ENCODE results near the gene FAM135A. TPM values are rescaled to one million over a fixed set of nuclear protein-coding genes. Genes with fewer than 3 reads are reported as not detected.
"Not testable (repeated sequence)": the region's sequence is repeated elsewhere in the genome, so short reads cannot be mapped to it uniquely, and the experiment has no call there.

Gene FAM135A
- total RNA-seq, 4 donors from 2014 or later = 52.2 to 119 (median 66.1) TPM

DNA sequence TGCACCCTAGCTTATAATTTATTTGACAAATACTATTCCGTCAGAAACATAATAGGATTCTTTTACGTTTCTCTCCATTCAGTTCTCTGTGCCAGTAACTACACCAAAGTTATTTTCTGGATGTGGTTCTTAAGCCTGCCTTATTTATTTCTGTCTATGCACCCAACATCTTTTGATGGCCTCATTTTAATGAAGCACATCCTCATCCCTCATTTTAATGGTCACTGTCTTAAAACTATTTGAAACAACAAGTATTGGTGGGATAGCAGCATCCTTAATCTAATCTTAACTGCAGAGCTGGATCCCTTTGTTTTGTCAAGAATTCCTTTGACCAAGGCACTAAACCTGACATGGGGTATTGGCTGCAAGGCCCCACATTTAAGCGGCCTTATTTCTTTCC lies 11.0 kb downstream of the FAM135A start:
- Histone ChIP-seq H3K4me3 (no peak overlapping the region), H3K27me3 (no peaks in the 10 kb centered on the region), H3K27ac (no peak overlapping the region), H3K9me3 (no peaks in the 10 kb centered on the region), H3K36me3 (peaks cover 9% of the 10 kb centered on the region), H3K4me1 (no peaks in the 10 kb centered on the region)
- TF ChIP-seq, protein P1, sequence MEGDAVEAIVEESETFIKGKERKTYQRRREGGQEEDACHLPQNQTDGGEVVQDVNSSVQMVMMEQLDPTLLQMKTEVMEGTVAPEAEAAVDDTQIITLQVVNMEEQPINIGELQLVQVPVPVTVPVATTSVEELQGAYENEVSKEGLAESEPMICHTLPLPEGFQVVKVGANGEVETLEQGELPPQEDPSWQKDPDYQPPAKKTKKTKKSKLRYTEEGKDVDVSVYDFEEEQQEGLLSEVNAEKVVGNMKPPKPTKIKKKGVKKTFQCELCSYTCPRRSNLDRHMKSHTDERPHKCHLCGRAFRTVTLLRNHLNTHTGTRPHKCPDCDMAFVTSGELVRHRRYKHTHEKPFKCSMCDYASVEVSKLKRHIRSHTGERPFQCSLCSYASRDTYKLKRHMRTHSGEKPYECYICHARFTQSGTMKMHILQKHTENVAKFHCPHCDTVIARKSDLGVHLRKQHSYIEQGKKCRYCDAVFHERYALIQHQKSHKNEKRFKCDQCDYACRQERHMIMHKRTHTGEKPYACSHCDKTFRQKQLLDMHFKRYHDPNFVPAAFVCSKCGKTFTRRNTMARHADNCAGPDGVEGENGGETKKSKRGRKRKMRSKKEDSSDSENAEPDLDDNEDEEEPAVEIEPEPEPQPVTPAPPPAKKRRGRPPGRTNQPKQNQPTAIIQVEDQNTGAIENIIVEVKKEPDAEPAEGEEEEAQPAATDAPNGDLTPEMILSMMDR (IDR thresholded peaks at IDR 0.05) = no peak
- WGBS = 92% methylated on average over 3 of the region's 3 CpGs
- no peak for DNase-seq (ENCODE audit: low spot score in 2 of 2)

DNA sequence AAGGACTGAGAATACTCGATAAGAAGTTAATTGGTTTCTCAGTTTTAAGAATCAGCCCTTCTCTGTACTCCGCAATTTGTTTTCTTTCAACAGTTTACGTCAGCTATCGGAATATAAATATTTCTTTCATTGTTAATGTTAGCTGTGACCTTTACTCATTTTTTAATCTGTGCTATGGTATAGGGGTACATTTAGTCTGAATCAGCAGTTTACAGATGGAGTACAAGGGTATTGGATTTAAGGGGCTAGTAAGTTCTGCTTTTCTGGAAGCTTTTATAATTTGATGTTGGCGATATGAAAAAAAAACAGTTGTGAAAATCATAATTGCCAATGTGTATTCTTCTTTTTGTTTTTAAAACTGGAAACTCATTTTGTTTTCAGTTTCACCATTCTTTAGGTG lies 23.0 kb downstream of the FAM135A start:
- Histone ChIP-seq H3K36me3 (peaks cover 45% of the 10 kb centered on the region), H3K9me3 (no peaks in the 10 kb centered on the region), H3K27ac (no peak overlapping the region), H3K4me3 (no peak overlapping the region), H3K27me3 (no peaks in the 10 kb centered on the region), H3K4me1 (no peaks in the 10 kb centered on the region)
- DNase-seq (ENCODE audit: low spot score in 2 of 2) = no peak
- TF ChIP-seq EP300 (IDR thresholded peaks at IDR 0.05) (no peak), POLR2A (IDR thresholded peaks at IDR 0.05) (no peak), POLR2AphosphoS5 (IDR thresholded peaks at IDR 0.05) (no peak)
- WGBS = 98% methylated on average over 5 of the region's 5 CpGs

DNA sequence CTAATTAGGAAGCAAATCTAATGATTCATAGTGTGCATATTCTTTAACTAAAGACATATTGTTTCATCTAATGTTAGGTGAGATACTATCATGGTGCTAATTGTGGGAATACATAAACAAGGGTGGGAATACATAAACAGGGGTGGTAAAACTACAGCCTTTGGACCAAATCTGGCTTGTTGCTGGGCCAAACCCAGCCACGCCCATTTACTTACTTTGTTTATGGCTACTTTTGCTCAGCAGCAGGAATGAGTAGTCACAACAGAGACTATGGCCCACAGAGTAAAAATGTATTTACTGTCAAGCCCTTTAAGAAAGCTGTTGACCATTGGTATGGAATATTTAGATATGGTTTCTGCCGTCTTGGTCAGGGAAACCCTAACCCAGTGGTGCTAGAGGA lies 31.7 kb downstream of the FAM135A start:
- no peaks in the 10 kb centered on the region for H3K27me3 ChIP-seq
- WGBS = 98% methylated on average over 2 of the region's 2 CpGs

DNA sequence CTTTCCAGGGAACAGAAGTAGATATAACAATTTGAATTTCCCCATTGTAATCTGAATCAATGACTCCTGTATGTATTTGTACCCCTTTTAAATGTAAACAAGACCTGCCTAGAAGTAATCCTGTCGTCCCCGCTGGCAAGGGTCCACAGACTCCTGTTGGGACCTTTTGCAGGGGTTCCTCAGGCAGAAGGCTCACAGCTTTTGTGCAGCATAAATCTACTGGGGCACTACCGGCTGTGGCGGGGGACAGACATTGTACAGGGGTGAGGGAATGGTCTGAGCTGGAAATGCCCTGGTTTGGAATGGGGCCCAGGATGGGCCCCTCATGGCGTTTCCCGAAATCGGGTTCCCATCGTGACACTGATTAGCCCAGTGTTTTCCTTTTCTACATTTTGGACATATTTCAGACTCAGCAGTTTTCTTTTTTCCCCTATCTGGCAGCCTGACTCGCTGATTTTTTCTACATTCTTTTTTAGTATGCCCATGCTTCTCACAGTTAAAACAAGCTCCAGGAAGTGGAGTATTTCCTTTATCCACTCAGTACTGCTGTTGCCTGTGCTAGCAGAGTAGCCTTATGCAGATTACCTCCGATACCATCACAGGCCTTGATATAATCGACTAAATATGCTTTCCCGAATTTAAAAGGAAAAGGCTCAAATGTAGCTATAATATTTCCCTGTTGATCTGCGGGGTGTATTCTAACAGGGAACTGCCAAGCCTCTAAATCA lies 34.2 kb downstream of the FAM135A start:
- not testable (repeated sequence) for H3K4me3 ChIP-seq; H3K9me3 ChIP-seq; DNase-seq (ENCODE audit: low spot score in 2 of 2); H3K27ac ChIP-seq; H3K4me1 ChIP-seq; H3K27me3 ChIP-seq
- 85% methylated on average over 13 of the region's 13 CpGs for WGBS
- peaks cover 18% of the 10 kb centered on the region for H3K36me3 ChIP-seq

More for the DNA sequence above, 31.7 kb downstream of the FAM135A start:
- TF ChIP-seq, protein P1 (IDR thresholded peaks at IDR 0.05) = no peak
- TF ChIP-seq EP300 (IDR thresholded peaks at IDR 0.05) = no peak
- no peak for TF ChIP-seq POLR2A (IDR thresholded peaks at IDR 0.05)
- no peak for TF ChIP-seq POLR2AphosphoS5 (IDR thresholded peaks at IDR 0.05)
- no peak overlapping the region for H3K27ac ChIP-seq
- peaks cover 29% of the 10 kb centered on the region for H3K36me3 ChIP-seq
- H3K4me3 ChIP-seq = no peak overlapping the region
- H3K9me3 ChIP-seq = no peaks in the 10 kb centered on the region
- no peak for DNase-seq (ENCODE audit: low spot score in 2 of 2)
- H3K4me1 ChIP-seq = no peaks in the 10 kb centered on the region

DNA sequence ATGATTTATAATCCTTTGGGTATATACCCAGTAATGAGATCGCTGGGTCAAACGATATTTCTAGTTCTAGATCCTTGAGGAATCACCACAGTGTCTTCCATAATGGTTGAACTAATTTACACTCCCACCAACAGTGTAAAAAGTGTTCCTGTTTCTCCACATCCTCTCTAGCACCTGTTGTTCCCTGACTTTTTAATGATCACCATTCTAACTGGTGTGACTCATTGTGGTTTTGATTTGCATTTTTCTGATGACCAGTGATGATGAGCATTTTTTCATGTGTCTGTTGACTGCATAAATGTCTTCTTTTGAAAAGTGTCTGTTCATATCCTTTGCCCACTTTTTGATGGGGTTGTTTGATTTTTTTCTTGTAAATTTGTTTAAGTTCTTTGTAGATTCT lies 40.6 kb downstream of the FAM135A start:
- DNase-seq (ENCODE audit: low spot score in 2 of 2); H3K27me3 ChIP-seq; H3K36me3 ChIP-seq; H3K27ac ChIP-seq; H3K4me1 ChIP-seq; H3K9me3 ChIP-seq; H3K4me3 ChIP-seq: not testable (repeated sequence)
- WGBS = 87% methylated on average over 2 of the region's 2 CpGs

DNA sequence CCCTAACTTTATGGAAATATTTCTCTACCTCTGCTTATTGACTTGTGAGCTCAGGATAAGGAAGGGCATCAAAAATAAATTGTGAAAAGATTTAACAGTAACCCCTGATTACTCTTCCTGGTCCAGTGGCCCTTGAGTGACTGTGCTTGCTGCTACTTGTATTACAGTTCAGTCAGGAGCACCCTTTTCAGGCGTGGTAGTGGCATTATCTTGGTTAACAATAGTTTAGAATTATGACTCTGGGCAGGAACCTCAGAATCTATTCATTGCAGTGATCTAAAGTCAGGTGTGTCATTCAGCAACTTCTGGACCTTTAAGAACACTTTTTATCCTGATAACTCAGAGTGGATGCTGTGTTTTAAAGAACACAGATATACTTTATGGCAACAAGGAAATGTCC lies 43.4 kb downstream of the FAM135A start:
- H3K27ac ChIP-seq = no peak overlapping the region
- no peak for DNase-seq (ENCODE audit: low spot score in 2 of 2)
- peaks cover 10% of the 10 kb centered on the region for H3K36me3 ChIP-seq
- no peaks in the 10 kb centered on the region for H3K9me3 ChIP-seq
- H3K4me3 ChIP-seq = no peak overlapping the region
- WGBS = 67% methylated on average over 1 of the region's 1 CpG
- no peaks in the 10 kb centered on the region for H3K27me3 ChIP-seq
- TF ChIP-seq EP300 (IDR thresholded peaks at IDR 0.05) (no peak), POLR2A (IDR thresholded peaks at IDR 0.05) (no peak), POLR2AphosphoS5 (IDR thresholded peaks at IDR 0.05) (no peak)
- TF ChIP-seq, protein P1 (IDR thresholded peaks at IDR 0.05) = no peak
- H3K4me1 ChIP-seq = no peaks in the 10 kb centered on the region

DNA sequence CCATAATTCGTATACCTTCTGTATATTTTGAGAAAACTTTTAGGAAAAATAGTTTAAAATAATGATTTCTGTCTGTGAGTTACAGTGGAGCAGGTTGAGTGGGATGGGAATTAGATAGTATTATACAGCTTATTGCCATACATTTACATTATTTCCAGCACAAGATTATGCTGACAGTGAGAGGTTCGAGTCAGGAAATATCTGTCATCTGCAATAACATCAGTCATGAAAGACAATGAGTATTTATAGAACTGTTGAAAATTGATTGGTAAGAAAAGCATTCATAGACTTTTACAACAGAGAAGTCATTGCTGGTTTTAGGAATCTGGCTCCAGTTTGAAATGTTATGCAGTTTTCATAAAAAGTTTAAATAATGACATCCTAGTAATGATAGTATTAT lies 45.9 kb downstream of the FAM135A start:
- WGBS = 92% methylated on average over 2 of the region's 2 CpGs
- no peak for DNase-seq (ENCODE audit: low spot score in 2 of 2)
- Histone ChIP-seq H3K36me3 (peaks cover 3% of the 10 kb centered on the region), H3K27me3 (no peaks in the 10 kb centered on the region), H3K9me3 (no peaks in the 10 kb centered on the region), H3K4me1 (no peaks in the 10 kb centered on the region), H3K27ac (no peak overlapping the region), H3K4me3 (no peak overlapping the region)
- no peak for TF ChIP-seq POLR2A (IDR thresholded peaks at IDR 0.05)
- TF ChIP-seq, protein P1 (IDR thresholded peaks at IDR 0.05) = no peak
- no peak for TF ChIP-seq POLR2AphosphoS5 (IDR thresholded peaks at IDR 0.05)
- TF ChIP-seq EP300 (IDR thresholded peaks at IDR 0.05) = no peak

DNA sequence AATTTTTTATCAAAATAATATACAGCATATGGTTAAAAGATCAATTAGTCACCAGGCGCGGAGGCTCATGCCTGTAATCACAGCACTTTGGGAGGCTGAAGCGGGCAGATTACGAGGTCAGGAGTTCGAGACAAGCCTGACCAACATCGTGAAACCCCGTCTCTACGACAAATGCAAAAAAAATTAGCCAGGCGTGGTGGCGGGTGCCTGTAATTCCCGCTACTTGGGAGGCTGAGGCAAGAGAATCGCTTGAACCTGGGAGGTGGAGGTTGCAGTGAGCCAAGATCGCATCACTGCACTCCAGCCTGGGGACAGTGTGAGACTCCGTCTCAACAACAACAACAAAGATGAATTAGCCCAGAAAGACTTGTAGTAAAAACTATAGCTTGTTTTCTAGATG lies 46.4 kb downstream of the FAM135A start:
- not testable (repeated sequence) for DNase-seq (ENCODE audit: low spot score in 2 of 2); H3K36me3 ChIP-seq; H3K4me1 ChIP-seq; H3K27me3 ChIP-seq; H3K9me3 ChIP-seq; H3K27ac ChIP-seq; H3K4me3 ChIP-seq
- 95% methylated on average over 14 of the region's 14 CpGs for WGBS

Measured in suprapubic skin (tissue), 4 donors.